Activated naive CD4-positive, alpha-beta T cell treated with anti-CD3 and anti-CD28 coated beads for 36 hours (primary cell): ENCODE results near the gene XPNPEP3. TPM values are rescaled to one million over a fixed set of nuclear protein-coding genes. Genes with fewer than 3 reads are reported as not detected.
"Not testable (repeated sequence)": the region's sequence is repeated elsewhere in the genome, so short reads cannot be mapped to it uniquely, and the experiment has no call there.

Source experiments
- CTCF ChIA-PET: fragments of 350-600 bp; sonication (Branson Sonifier 250); formaldehyde crosslinking; loops from one replicate; lab custom pipeline; 2021; ENCODE audit warnings: antibody characterized with exemption; lab: Charles Lee
- DNase-seq: peaks from one replicate; pipeline ENCODE4 v3.0.0-alpha.2; 2020
- H3K27ac Mint-ChIP-seq: one replicate; pipeline ENCODE4 v1.8.0; 2021; ENCODE audit warnings: mild to moderate bottlenecking, mixed read lengths
- H3K27me3 Mint-ChIP-seq: one replicate; pipeline ENCODE4 v1.8.0; 2021; ENCODE audit warnings: low read depth, mixed read lengths
- H3K36me3 Mint-ChIP-seq: one replicate; pipeline ENCODE4 v1.8.0; 2021; ENCODE audit warnings: low read depth, mixed read lengths
- H3K4me1 Mint-ChIP-seq: one replicate; pipeline ENCODE4 v1.8.0; 2021; ENCODE audit warnings: low read depth, mixed read lengths
- H3K4me3 Mint-ChIP-seq: one replicate; pipeline ENCODE4 v1.8.0; 2021; ENCODE audit warnings: mild to moderate bottlenecking, moderate library complexity, mixed read lengths
- H3K9me3 Mint-ChIP-seq: one replicate; pipeline ENCODE4 v1.8.0; 2021; ENCODE audit warnings: mixed read lengths
- intact Hi-C: fragments of 100-400 bp; cut with micrococcal nuclease; formaldehyde crosslinking; loops from one replicate; pipeline ENCODE4 v1.15.1; 2023
- total RNA-seq, 2 experiments: library from RNA; stranded (reverse); gene quantifications; one replicate each; pipeline ENCODE4 v1.2.3, GENCODE V29; 2021

Gene XPNPEP3
- total RNA-seq, 2 experiments from 2014 or later, result 15.7 to 19.6 TPM

DNA sequence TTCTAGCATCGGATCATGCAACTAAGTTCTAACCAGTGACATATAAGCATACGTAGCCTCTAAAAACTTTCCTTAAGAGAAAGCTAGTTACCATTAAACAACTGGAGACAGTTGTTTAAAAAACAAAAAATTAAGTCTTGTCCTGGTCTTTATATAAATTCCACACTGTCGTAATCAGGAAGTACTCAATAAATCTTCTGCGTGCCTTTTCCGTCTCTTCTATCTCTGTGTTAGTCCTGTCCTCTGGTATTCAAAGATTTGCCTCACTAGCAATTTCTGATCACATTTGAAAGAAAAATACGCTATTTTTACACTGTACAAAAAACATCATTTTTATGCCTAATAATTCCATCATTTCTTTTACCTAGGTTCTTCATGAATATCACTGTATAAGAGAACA, 27.8 kb upstream of the XPNPEP3 start:
- intact Hi-C loops, result no loop called here
- Mint-ChIP-seq H3K27ac (no peak overlapping the region), H3K27me3 (no peaks in the 10 kb centered on the region), H3K4me1 (no peaks in the 10 kb centered on the region), H3K36me3 (peaks cover 25% of the 10 kb centered on the region), H3K9me3 (no peaks in the 10 kb centered on the region), H3K4me3 (no peak overlapping the region)
- CTCF ChIA-PET, result interaction anchor here (1.1 kb wide), 1 partner anchor 10 kb away, joined by 3 read pairs; no protein-coding TSS in a partner anchor
- no peak for DNase-seq

- no peak overlapping the region for H3K27ac Mint-ChIP-seq
Observed at GRCh38 chr22:40834619-40835018, 22.3 kb upstream of the XPNPEP3 start.

GRCh38 chr22:40838486-40838885, 18.5 kb upstream of the XPNPEP3 start:
- H3K36me3 Mint-ChIP-seq, result peaks cover 27% of the 10 kb centered on the region
- no peak overlapping the region for H3K27ac Mint-ChIP-seq
- CTCF ChIA-PET, result interaction anchor here (0.9 to 1.2 kb wide), 2 partner anchors 9 to 155 kb away, joined by 3 to 5 read pairs; no protein-coding TSS in a partner anchor
- no peaks in the 10 kb centered on the region for H3K27me3 Mint-ChIP-seq
- peaks cover 11% of the 10 kb centered on the region for H3K4me1 Mint-ChIP-seq
- intact Hi-C loops, result no loop called here
- H3K4me3 Mint-ChIP-seq, result no peak overlapping the region
- DNase-seq, result no peak
- no peaks in the 10 kb centered on the region for H3K9me3 Mint-ChIP-seq

More at GRCh38 chr22:40834619-40835018, 22.3 kb upstream of the XPNPEP3 start:
- peaks cover 3% of the 10 kb centered on the region for H3K4me1 Mint-ChIP-seq
- peaks cover 26% of the 10 kb centered on the region for H3K36me3 Mint-ChIP-seq
- H3K9me3 Mint-ChIP-seq, result no peaks in the 10 kb centered on the region
- no peak overlapping the region for H3K4me3 Mint-ChIP-seq
- DNase-seq, result no peak
- CTCF ChIA-PET, result interaction anchor here (1.0 kb wide), 1 partner anchor 14 kb away, joined by 3 read pairs; no protein-coding TSS in a partner anchor
- intact Hi-C loops, result no loop called here
- H3K27me3 Mint-ChIP-seq, result no peaks in the 10 kb centered on the region

DNA sequence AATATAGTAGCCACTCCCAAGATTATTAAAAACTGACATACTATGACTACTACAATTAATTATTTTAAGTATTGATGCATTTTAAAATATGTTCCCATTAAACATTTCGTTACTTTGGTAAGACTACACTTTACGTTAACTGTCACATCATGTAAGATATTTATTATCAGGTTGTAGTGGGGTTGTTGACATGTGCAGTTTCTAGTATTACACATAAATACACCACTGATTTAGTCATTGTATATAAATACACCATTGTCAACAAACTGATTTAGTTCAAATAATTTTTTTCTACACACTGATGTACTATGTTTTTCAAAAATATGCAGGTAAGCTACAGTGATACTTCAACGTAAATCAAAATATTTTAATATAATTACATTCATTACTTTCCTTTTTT, 12.0 kb upstream of the XPNPEP3 start:
- Mint-ChIP-seq H3K27ac (no peak overlapping the region), H3K36me3 (peaks cover 33% of the 10 kb centered on the region), H3K4me3 (no peak overlapping the region), H3K27me3 (no peaks in the 10 kb centered on the region), H3K4me1 (peaks cover 12% of the 10 kb centered on the region), H3K9me3 (no peaks in the 10 kb centered on the region)
- CTCF ChIA-PET, result no interaction called here
- intact Hi-C loops, result no loop called here
- DNase-seq, result no peak

DNA sequence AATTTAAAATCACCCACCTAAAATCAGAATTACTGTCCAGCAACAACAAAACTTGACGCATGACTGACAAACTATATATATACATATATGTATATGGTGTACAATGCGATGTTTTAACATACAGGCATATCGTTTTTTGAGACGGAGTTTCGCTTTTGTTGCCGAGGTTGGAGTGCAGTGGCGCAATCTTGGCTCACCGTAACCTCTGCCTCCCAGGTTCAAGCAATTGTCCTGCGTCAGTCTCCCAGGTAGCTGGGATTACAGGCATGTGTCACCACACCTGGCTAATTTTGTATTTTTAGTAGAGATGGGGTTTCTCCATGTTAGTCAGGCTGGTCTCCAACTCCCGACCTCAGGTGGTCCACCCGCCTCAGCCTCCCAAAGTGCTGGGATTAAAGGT, 11.1 kb upstream of the XPNPEP3 start:
- intact Hi-C loops, H3K9me3 Mint-ChIP-seq, H3K4me3 Mint-ChIP-seq, H3K27me3 Mint-ChIP-seq, H3K27ac Mint-ChIP-seq, CTCF ChIA-PET, DNase-seq: not testable (repeated sequence)
- Mint-ChIP-seq H3K4me1 (peaks cover 17% of the 10 kb centered on the region), H3K36me3 (peaks cover 26% of the 10 kb centered on the region)

DNA sequence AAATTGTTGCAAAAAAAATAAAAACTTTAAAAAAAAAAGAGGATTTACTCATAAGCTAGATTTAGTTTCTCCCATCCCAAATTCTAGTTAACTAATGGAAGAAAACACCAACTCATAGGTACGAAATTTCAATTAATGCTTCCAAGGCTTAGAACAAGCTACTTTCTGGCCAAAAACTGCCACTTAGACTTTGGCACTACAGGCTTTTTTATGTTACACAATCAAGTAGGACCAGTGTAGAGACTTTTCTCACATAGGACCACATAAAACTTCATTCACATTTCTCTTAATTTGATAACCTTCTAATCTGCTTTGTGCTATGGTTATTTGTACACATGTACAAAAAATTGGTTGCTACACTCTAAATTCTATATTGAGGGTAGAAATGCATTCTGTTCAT, 3.6 kb upstream of the XPNPEP3 start:
- DNase-seq, result no peak
- Mint-ChIP-seq H3K9me3 (no peaks in the 10 kb centered on the region), H3K27ac (no peak overlapping the region), H3K4me1 (peaks cover 56% of the 10 kb centered on the region), H3K4me3 (peak overlapping the region; percentile 39), H3K27me3 (no peaks in the 10 kb centered on the region), H3K36me3 (peaks cover 15% of the 10 kb centered on the region)
- intact Hi-C loops, result loop anchor here (10.0 kb wide), 1 partner anchor 591 kb away; the partner anchor contains the start of gene TOB2
- CTCF ChIA-PET, result no interaction called here

GRCh38 chr22:40853961-40854360, 3.0 kb upstream of the XPNPEP3 start:
- H3K9me3 Mint-ChIP-seq, result no peaks in the 10 kb centered on the region
- H3K27ac Mint-ChIP-seq, result no peak overlapping the region
- H3K4me1 Mint-ChIP-seq, result peaks cover 58% of the 10 kb centered on the region
- intact Hi-C loops, result loop anchor here (10.0 kb wide), 1 partner anchor 591 kb away; the partner anchor contains the start of gene TOB2
- CTCF ChIA-PET, result interaction anchor here (1.7 kb wide), 1 partner anchor 170 kb away, joined by 6 read pairs; no protein-coding TSS in a partner anchor
- peak overlapping the region; percentile 39 for H3K4me3 Mint-ChIP-seq
- no peaks in the 10 kb centered on the region for H3K27me3 Mint-ChIP-seq
- no peak for DNase-seq
- H3K36me3 Mint-ChIP-seq, result peaks cover 14% of the 10 kb centered on the region

- Mint-ChIP-seq H3K27me3 (no peaks in the 10 kb centered on the region), H3K4me3 (peak overlapping the region; percentile 95), H3K36me3 (peaks cover 9% of the 10 kb centered on the region), H3K4me1 (peaks cover 60% of the 10 kb centered on the region), H3K27ac (peak overlapping the region; percentile 56), H3K9me3 (no peaks in the 10 kb centered on the region)
- CTCF ChIA-PET, result interaction anchor here (1.6 to 1.7 kb wide), 2 partner anchors 44 to 172 kb away, joined by 5 to 6 read pairs; no protein-coding TSS in a partner anchor
- intact Hi-C loops, result loop anchor here (5.0 to 10.0 kb wide), 4 partner anchors 218 to 589 kb away; partner anchors contain the start of genes EP300, MRTFA, TEF and TOB2
- peak; percentile 15 for DNase-seq
Observed at GRCh38 chr22:40855071-40855978, 1.6 kb upstream of the XPNPEP3 start.

- intact Hi-C loops, result loop anchor here (1.0 to 10.0 kb wide), 9 partner anchors 37 to 589 kb away; partner anchors contain the start of genes EP300, MRTFA, RANGAP1 and RBX1
- peak; percentile 38 for DNase-seq
- H3K4me1 Mint-ChIP-seq, result peaks cover 57% of the 10 kb centered on the region
- peak overlapping the region; percentile 99 for H3K27ac Mint-ChIP-seq
- no peaks in the 10 kb centered on the region for H3K9me3 Mint-ChIP-seq
- no peaks in the 10 kb centered on the region for H3K27me3 Mint-ChIP-seq
- H3K36me3 Mint-ChIP-seq, result peaks cover 9% of the 10 kb centered on the region
- CTCF ChIA-PET, result interaction anchor here (1.6 to 1.7 kb wide), 2 partner anchors 43 to 172 kb away, joined by 5 to 6 read pairs; no protein-coding TSS in a partner anchor
- peak overlapping the region; percentile 95 for H3K4me3 Mint-ChIP-seq
Observed at GRCh38 chr22:40855979-40856512, 902 bp upstream of the XPNPEP3 start.

GRCh38 chr22:40857309-40857855, 434 bp downstream of the XPNPEP3 start:
- H3K27ac Mint-ChIP-seq, result peak overlapping the region; percentile 99
- H3K36me3 Mint-ChIP-seq, result peaks cover 10% of the 10 kb centered on the region
- intact Hi-C loops, result loop anchor here (5.0 to 10.0 kb wide), 4 partner anchors 220 to 587 kb away; partner anchors contain the start of genes EP300, MRTFA, TEF and TOB2
- no peaks in the 10 kb centered on the region for H3K9me3 Mint-ChIP-seq
- H3K4me1 Mint-ChIP-seq, result peaks cover 47% of the 10 kb centered on the region
- CTCF ChIA-PET, result interaction anchor here (0.6 to 1.0 kb wide), 4 partner anchors 14 to 515 kb away, joined by 3 read pairs; no protein-coding TSS in a partner anchor
- peak overlapping the region; percentile 95 for H3K4me3 Mint-ChIP-seq
- no peaks in the 10 kb centered on the region for H3K27me3 Mint-ChIP-seq
- DNase-seq, result no peak

DNA sequence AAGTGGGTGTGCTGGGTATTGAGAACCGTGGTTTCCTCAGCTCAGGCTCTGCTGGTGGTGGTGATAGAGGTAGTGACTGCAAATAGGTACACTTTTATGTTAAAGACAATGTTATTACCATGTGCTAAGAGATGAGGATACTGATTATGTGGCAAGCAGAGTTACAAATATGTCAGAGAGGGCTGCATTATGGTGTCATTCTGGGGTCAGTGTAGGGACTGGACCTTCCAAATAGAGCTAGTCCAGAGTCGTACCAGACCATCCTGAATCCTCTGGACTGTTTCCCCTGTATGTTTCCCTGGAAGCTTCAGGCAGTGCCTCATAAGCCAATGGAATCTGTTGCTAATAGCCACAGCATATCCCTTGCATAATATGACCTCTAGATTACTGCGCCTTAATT, 5.1 kb downstream of the XPNPEP3 start, which contains the start of gene DNAJB7:
TSS of gene DNAJB7 (minus strand) at position 101 of the 400 bp plus-strand sequence. CDS start 119 bp downstream, outside the sequence.
- H3K36me3 Mint-ChIP-seq, result peaks cover 5% of the 10 kb centered on the region
- no peak within 1 kb of the TSS for H3K27ac Mint-ChIP-seq
- intact Hi-C loops, result no loop called here
- no peaks in the 10 kb centered on the region for H3K27me3 Mint-ChIP-seq
- peaks cover 31% of the 10 kb centered on the region for H3K4me1 Mint-ChIP-seq
- H3K4me3 Mint-ChIP-seq, result no peak within 1 kb of the TSS
- no peak for DNase-seq
- H3K9me3 Mint-ChIP-seq, result no peaks in the 10 kb centered on the region
- CTCF ChIA-PET, result interaction anchor here (1.6 kb wide), 1 partner anchor 61 kb away, joined by 6 read pairs; no protein-coding TSS in a partner anchor
